Pulmonary artery endothelial cell (primary cell): ENCODE data around the gene GRK6. TPM values are rescaled to one million over a fixed set of nuclear protein-coding genes. Genes with fewer than 3 reads are reported as not detected.
A peak's percentile ranks its signal among the peaks of the same experiment; 100 is the strongest.

ENCODE experiments used
- DNase-seq: peaks from one replicate; pipeline ENCODE4 v3.0.0-alpha.2; 2011; ENCODE audit warnings: low read depth, low spot score
- total RNA-seq: library from RNA; depleted of rRNA; stranded (reverse); fragments of >200 nt; gene quantifications from 2 replicates; pipeline ENCODE4 v1.2.3, GENCODE V29; 2014

The GRK6 gene
- total RNA-seq, 1 donor from 2014 or later: 28.3 TPM

- peak; percentile 50 for DNase-seq
Measured at GRCh38 chr5:177452688-177453638, 26.5 kb downstream of the GRK6 start.

GRCh38 chr5:177453852-177454396, 27.4 kb downstream of the GRK6 start:
- no peak for DNase-seq

GRCh38 chr5:177454397-177455035, 28.0 kb downstream of the GRK6 start:
- DNase-seq: no peak

GRCh38 chr5:177455036-177455660, 28.7 kb downstream of the GRK6 start:
- DNase-seq: no peak

GRCh38 chr5:177455661-177456590, 29.4 kb downstream of the GRK6 start:
- peak; percentile 60 for DNase-seq

GRCh38 chr5:177456591-177456964, 30.1 kb downstream of the GRK6 start:
- no peak for DNase-seq

GRCh38 chr5:177456976-177457851, 30.7 kb downstream of the GRK6 start:
- DNase-seq: peak; percentile 93

- no peak for DNase-seq
Measured at GRCh38 chr5:177457852-177458681, 31.6 kb downstream of the GRK6 start.

GRCh38 chr5:177458912-177459350, 32.5 kb downstream of the GRK6 start:
- no peak for DNase-seq

GRCh38 chr5:177459357-177459756, 32.9 kb downstream of the GRK6 start:
- DNase-seq: no peak

- no peak for DNase-seq
Measured at GRCh38 chr5:177459819-177460628, 33.5 kb downstream of the GRK6 start.

- DNase-seq: no peak
Measured at GRCh38 chr5:177462021-177462670, 35.7 kb downstream of the GRK6 start.

GRCh38 chr5:177465044-177465443, 38.6 kb downstream of the GRK6 start:
- no peak for DNase-seq

GRCh38 chr5:177466861-177467260, 40.4 kb downstream of the GRK6 start:
- DNase-seq: no peak

- no peak for DNase-seq
Measured at GRCh38 chr5:177467436-177467835, 41.0 kb downstream of the GRK6 start.

- DNase-seq: no peak
Measured at GRCh38 chr5:177468329-177468684, 41.8 kb downstream of the GRK6 start.
